Measurements from ENCODE around the gene SCN7A. TPM values are rescaled to one million over a fixed set of nuclear protein-coding genes. Genes with fewer than 3 reads are reported as not detected.

SCN7A gene
- total RNA-seq, 1 donor from 2014 or later, result 0.32 TPM

- no peak for DNase-seq
- Mint-ChIP-seq H3K4me1 (ENCODE audit: low read depth, unreplicated experiment) (peaks cover 6% of the 10 kb centered on the region), H3K9me3 (ENCODE audit: unreplicated experiment) (no peaks in the 10 kb centered on the region), H3K4me3 (ENCODE audit: unreplicated experiment) (no peak overlapping the region), H3K36me3 (ENCODE audit: unreplicated experiment) (no peaks in the 10 kb centered on the region), H3K27ac (ENCODE audit: unreplicated experiment) (no peak overlapping the region), H3K27me3 (ENCODE audit: unreplicated experiment) (no peaks in the 10 kb centered on the region)
- no peak for TF ChIP-seq CTCF (IDR thresholded peaks at IDR 0.05; ENCODE audit: partially characterized antibody, unreplicated experiment)
These were observed 128.1 kb downstream of the SCN7A start for GRCh38 chr2:166365803-166366420.

- Mint-ChIP-seq H3K4me1 (ENCODE audit: low read depth, unreplicated experiment) (peaks cover 6% of the 10 kb centered on the region), H3K4me3 (ENCODE audit: unreplicated experiment) (no peak overlapping the region), H3K36me3 (ENCODE audit: unreplicated experiment) (no peaks in the 10 kb centered on the region), H3K9me3 (ENCODE audit: unreplicated experiment) (no peaks in the 10 kb centered on the region), H3K27ac (ENCODE audit: unreplicated experiment) (no peak overlapping the region), H3K27me3 (ENCODE audit: unreplicated experiment) (no peaks in the 10 kb centered on the region)
- TF ChIP-seq CTCF (IDR thresholded peaks at IDR 0.05; ENCODE audit: partially characterized antibody, unreplicated experiment), result no peak
- no peak for DNase-seq
These were observed 128.8 kb downstream of the SCN7A start for GRCh38 chr2:166365239-166365638.

- Mint-ChIP-seq H3K27ac (ENCODE audit: unreplicated experiment) (no peak overlapping the region), H3K36me3 (ENCODE audit: unreplicated experiment) (no peaks in the 10 kb centered on the region), H3K9me3 (ENCODE audit: unreplicated experiment) (no peaks in the 10 kb centered on the region), H3K27me3 (ENCODE audit: unreplicated experiment) (no peaks in the 10 kb centered on the region), H3K4me3 (ENCODE audit: unreplicated experiment) (no peak overlapping the region), H3K4me1 (ENCODE audit: low read depth, unreplicated experiment) (peaks cover 6% of the 10 kb centered on the region)
- DNase-seq, result no peak
- TF ChIP-seq CTCF (IDR thresholded peaks at IDR 0.05; ENCODE audit: partially characterized antibody, unreplicated experiment), result no peak
These were observed 129.4 kb downstream of the SCN7A start for GRCh38 chr2:166364476-166365161.

GRCh38 chr2:166361351-166362153, 132.5 kb downstream of the SCN7A start:
- no peaks in the 10 kb centered on the region for H3K36me3 Mint-ChIP-seq (ENCODE audit: unreplicated experiment)
- no peaks in the 10 kb centered on the region for H3K27me3 Mint-ChIP-seq (ENCODE audit: unreplicated experiment)
- no peaks in the 10 kb centered on the region for H3K9me3 Mint-ChIP-seq (ENCODE audit: unreplicated experiment)
- TF ChIP-seq CTCF (IDR thresholded peaks at IDR 0.05; ENCODE audit: partially characterized antibody, unreplicated experiment), result no peak
- H3K4me3 Mint-ChIP-seq (ENCODE audit: unreplicated experiment), result no peak overlapping the region
- H3K4me1 Mint-ChIP-seq (ENCODE audit: low read depth, unreplicated experiment), result peaks cover 6% of the 10 kb centered on the region
- H3K27ac Mint-ChIP-seq (ENCODE audit: unreplicated experiment), result no peak overlapping the region
- no peak for DNase-seq
